Gastrocnemius medialis (tissue), 4 donors: ENCODE measurements around the gene ZBTB49.

Experiments
- POLR2A ChIP-seq, 2 donors: fragments of 450-650 bp; IDR thresholded peaks; one replicate each; pipeline ENCODE4 v1.6.1; 2017; ENCODE audit warnings: antibody characterized with exemption in 2 of 2, mild to moderate bottlenecking in 2 of 2, moderate library complexity in 2 of 2
- TF ChIP-seq, protein P1 (sequence below), 5 experiments: fragments of 450-650 bp in 3 of 5; fragments of 200-600 bp in 2 of 5; sonication (generic) in 2 of 5; IDR thresholded peaks in 4 of 5; conservative IDR thresholded peaks in 1 of 5; 1 replicate in 4 of 5; 2 replicates in 1 of 5; pipeline ENCODE4 v1.5.1; 2016 to 2019; ENCODE audit warnings: antibody characterized with exemption in 5 of 5, mild to moderate bottlenecking in 3 of 5, moderate library complexity in 3 of 5

DNA sequence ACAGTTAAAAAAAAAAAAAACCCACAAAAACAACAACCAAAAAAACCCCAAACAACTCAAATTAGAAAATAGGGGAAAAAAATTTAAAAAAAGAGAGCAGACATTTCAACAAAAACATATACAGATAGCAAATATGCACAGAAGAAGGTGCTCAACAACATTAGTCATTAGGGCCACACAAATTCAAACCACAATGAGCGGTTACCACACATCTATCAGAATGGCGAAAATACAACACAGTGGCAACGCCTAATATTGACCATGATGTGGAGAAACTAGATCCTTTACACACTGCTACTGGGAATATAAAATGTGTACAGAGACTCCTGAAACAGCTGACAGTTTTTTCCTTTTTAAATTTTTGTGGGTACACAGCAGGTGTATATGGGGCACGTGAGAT, 19.5 kb upstream of the ZBTB49 start:
- TF ChIP-seq, protein P1, sequence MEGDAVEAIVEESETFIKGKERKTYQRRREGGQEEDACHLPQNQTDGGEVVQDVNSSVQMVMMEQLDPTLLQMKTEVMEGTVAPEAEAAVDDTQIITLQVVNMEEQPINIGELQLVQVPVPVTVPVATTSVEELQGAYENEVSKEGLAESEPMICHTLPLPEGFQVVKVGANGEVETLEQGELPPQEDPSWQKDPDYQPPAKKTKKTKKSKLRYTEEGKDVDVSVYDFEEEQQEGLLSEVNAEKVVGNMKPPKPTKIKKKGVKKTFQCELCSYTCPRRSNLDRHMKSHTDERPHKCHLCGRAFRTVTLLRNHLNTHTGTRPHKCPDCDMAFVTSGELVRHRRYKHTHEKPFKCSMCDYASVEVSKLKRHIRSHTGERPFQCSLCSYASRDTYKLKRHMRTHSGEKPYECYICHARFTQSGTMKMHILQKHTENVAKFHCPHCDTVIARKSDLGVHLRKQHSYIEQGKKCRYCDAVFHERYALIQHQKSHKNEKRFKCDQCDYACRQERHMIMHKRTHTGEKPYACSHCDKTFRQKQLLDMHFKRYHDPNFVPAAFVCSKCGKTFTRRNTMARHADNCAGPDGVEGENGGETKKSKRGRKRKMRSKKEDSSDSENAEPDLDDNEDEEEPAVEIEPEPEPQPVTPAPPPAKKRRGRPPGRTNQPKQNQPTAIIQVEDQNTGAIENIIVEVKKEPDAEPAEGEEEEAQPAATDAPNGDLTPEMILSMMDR (IDR thresholded peaks at IDR 0.05 in 4 of 5, conservative IDR thresholded peaks at IDR 0.05 in 1 of 5), result no peak
- no peak for TF ChIP-seq POLR2A (IDR thresholded peaks at IDR 0.05)
